NCI-H226 (cell line): Measurements from ENCODE around the gene OSBPL1A.

ENCODE experiments used
- DNase-seq: peaks from one replicate; pipeline ENCODE4 v3.0.0-alpha.2; 2015

OSBPL1A gene

GRCh38 chr18:24263050-24263449 lies 134.6 kb downstream of the OSBPL1A start:
- no peak for DNase-seq

- no peak for DNase-seq
These were observed 135.5 kb downstream of the OSBPL1A start for GRCh38 chr18:24262087-24262486.

- DNase-seq = no peak
These were observed 137.6 kb downstream of the OSBPL1A start for GRCh38 chr18:24259869-24260641.

GRCh38 chr18:24254071-24254470 lies 143.6 kb downstream of the OSBPL1A start:
- DNase-seq = no peak

- DNase-seq = no peak
These were observed 147.9 kb downstream of the OSBPL1A start for GRCh38 chr18:24249716-24250115.

GRCh38 chr18:24248359-24248758 lies 149.3 kb downstream of the OSBPL1A start:
- DNase-seq = no peak

GRCh38 chr18:24246143-24246542 lies 151.5 kb downstream of the OSBPL1A start:
- DNase-seq = no peak

GRCh38 chr18:24244698-24245097 lies 152.9 kb downstream of the OSBPL1A start:
- DNase-seq = no peak

GRCh38 chr18:24243677-24244076 lies 153.9 kb downstream of the OSBPL1A start:
- DNase-seq = no peak

- no peak for DNase-seq
These were observed 158.3 kb downstream of the OSBPL1A start for GRCh38 chr18:24239341-24239740.

- no peak for DNase-seq
These were observed 159.2 kb downstream of the OSBPL1A start for GRCh38 chr18:24238387-24238786.

- no peak for DNase-seq
These were observed 162.7 kb downstream of the OSBPL1A start for GRCh38 chr18:24234850-24235418.

- no peak for DNase-seq
These were observed 163.3 kb downstream of the OSBPL1A start for GRCh38 chr18:24234330-24234729.

- DNase-seq = no peak
These were observed 164.8 kb downstream of the OSBPL1A start for GRCh38 chr18:24232800-24233199.

- no peak for DNase-seq
These were observed 165.6 kb downstream of the OSBPL1A start for GRCh38 chr18:24231773-24232735.

- no peak for DNase-seq
These were observed 166.9 kb downstream of the OSBPL1A start for GRCh38 chr18:24230766-24231165.

- DNase-seq = no peak
These were observed 169.0 kb downstream of the OSBPL1A start for GRCh38 chr18:24228667-24229041.

GRCh38 chr18:24227977-24228666 lies 169.5 kb downstream of the OSBPL1A start:
- DNase-seq = no peak

- no peak for DNase-seq
These were observed 177.3 kb downstream of the OSBPL1A start for GRCh38 chr18:24220318-24220688.

GRCh38 chr18:24219561-24220317 lies 177.9 kb downstream of the OSBPL1A start:
- DNase-seq = no peak

- DNase-seq = no peak
These were observed 182.7 kb downstream of the OSBPL1A start for GRCh38 chr18:24214913-24215312.

GRCh38 chr18:24214144-24214543 lies 183.5 kb downstream of the OSBPL1A start:
- DNase-seq = no peak
